ENCODE data around the gene PKP3. TPM values are rescaled to one million over a fixed set of nuclear protein-coding genes. Genes with fewer than 3 reads are reported as not detected.
"Not testable (repeated sequence)": the region's sequence is repeated elsewhere in the genome, so short reads cannot be mapped to it uniquely, and the experiment has no call there.

PKP3 gene
- polyA plus RNA-seq, 1 donor (not counting 4 experiments of a cell fraction or from before 2014, with no cell fraction given), result 125 TPM

DNA sequence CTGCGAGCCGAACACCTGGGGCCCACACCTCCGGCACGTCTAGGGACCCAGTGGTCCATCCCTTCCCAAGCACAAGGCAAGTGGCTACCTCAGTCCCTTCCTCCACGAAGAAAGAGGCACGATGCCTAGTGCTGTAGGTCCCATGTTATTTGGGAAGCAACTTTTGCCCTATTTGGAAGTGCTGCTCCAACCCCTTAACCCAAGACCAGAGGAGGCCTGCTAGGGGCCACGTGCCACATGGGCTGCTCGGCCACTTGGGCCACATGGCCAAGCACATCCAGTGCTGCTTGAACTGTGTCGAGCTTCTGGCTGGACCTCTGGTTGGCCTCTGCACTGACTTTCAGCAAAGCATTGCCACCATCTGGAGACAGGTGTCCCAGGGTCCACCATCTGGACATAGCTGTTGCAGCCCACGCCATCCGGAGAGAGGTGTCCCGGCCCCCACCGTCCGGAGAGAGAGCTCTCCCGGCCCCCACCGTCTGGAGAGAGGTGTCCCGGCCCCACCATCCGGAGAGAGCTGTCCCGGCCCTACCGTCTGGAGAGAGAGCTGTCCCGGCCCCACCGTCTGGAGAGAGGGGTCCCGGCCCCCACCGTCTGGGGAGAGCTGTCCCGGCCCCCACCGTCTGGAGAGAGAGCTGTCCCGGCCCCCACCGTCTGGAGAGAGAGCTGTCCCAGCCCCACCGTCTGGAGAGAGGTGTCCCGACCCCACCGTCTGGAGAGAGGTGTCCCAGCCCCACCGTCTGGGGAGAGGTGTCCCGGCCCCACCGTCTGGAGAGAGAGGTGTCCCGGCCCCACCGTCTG, 31.2 kb upstream of the PKP3 start:
- dilution Hi-C loops (cut with MboI; ENCODE audit: extremely low pct_ligation_motif_present, low sequenced_read_pairs), result no loop called here
- no peak overlapping the region for H3K9ac ChIP-seq (ENCODE audit: control insufficient read depth, extremely low read depth, insufficient read depth, low read length)
- DNase-seq (ENCODE audit: low read depth, low spot score) (no peak), FAIRE-seq (no peak)
- no peaks in the 10 kb centered on the region for H3K36me3 ChIP-seq (ENCODE audit: control insufficient read depth in 2 of 2, extremely low read depth in 1 of 2, insufficient read depth in 2 of 2, low read length in 2 of 2)
- peaks cover 20% of the 10 kb centered on the region for H3K27me3 ChIP-seq (ENCODE audit: control insufficient read depth, extremely low read depth, insufficient read depth, low read length)
- H3K4me2 ChIP-seq (ENCODE audit: control insufficient read depth, extremely low read depth, insufficient read depth, low read depth, low read length), result no peak overlapping the region
- no peaks in the 10 kb centered on the region for H3K79me2 ChIP-seq (ENCODE audit: control insufficient read depth, insufficient read depth, low read length)
- no peak overlapping the region for H3K4me3 ChIP-seq (ENCODE audit: control insufficient read depth in 2 of 3, extremely low read depth in 1 of 3, insufficient read depth in 2 of 3, low read depth in 1 of 3, low read length in 3 of 3)
- H4K20me1 ChIP-seq (ENCODE audit: control insufficient read depth, extremely low read depth, insufficient read depth, low read length), result no peaks in the 10 kb centered on the region
- no peaks in the 10 kb centered on the region for H3K9me1 ChIP-seq (ENCODE audit: control insufficient read depth, extremely low read depth, insufficient read depth, low read length)
- no peak overlapping the region for H3K27ac ChIP-seq (ENCODE audit: control insufficient read depth, insufficient read depth, low read length)
- TF ChIP-seq EZH2 (IDR thresholded peaks at IDR 0.05; ENCODE audit: low read length), result no peak
- TF ChIP-seq, protein P1, sequence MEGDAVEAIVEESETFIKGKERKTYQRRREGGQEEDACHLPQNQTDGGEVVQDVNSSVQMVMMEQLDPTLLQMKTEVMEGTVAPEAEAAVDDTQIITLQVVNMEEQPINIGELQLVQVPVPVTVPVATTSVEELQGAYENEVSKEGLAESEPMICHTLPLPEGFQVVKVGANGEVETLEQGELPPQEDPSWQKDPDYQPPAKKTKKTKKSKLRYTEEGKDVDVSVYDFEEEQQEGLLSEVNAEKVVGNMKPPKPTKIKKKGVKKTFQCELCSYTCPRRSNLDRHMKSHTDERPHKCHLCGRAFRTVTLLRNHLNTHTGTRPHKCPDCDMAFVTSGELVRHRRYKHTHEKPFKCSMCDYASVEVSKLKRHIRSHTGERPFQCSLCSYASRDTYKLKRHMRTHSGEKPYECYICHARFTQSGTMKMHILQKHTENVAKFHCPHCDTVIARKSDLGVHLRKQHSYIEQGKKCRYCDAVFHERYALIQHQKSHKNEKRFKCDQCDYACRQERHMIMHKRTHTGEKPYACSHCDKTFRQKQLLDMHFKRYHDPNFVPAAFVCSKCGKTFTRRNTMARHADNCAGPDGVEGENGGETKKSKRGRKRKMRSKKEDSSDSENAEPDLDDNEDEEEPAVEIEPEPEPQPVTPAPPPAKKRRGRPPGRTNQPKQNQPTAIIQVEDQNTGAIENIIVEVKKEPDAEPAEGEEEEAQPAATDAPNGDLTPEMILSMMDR (optimal IDR thresholded peaks at IDR 0.05 in 1 of 3, IDR thresholded peaks at IDR 0.05 in 1 of 3, conservative IDR thresholded peaks at IDR 0.05 in 1 of 3; ENCODE audit: extremely low read depth in 1 of 3, insufficient read depth in 2 of 3, low read length in 3 of 3), result no peak
- peaks cover 19% of the 10 kb centered on the region for H3K4me1 ChIP-seq (ENCODE audit: control insufficient read depth, extremely low read depth, insufficient read depth, low read length)
- H2AFZ ChIP-seq (ENCODE audit: control insufficient read depth, low read length), result no peak overlapping the region
- H3K9me3 ChIP-seq (ENCODE audit: control insufficient read depth, low read depth, low read length), result peaks cover 4% of the 10 kb centered on the region

DNA sequence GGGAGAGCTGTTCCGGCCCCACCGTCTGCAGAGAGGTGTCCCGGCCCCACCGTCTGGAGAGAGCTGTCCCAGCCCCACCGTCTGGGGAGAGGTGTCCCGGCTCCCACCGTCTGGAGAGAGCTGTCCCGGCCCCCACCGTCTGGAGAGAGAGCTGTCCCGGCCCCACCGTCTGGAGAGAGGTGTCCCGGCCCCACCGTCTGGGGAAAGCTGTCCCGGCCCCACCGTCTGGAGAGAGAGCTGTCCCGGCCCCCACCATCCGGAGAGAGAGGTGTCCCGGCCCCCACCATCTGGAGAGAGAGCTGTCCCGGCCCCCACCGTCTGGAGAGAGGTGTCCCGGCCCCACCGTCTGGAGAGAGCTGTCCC, 30.6 kb upstream of the PKP3 start:
- H3K9ac ChIP-seq (ENCODE audit: control insufficient read depth, extremely low read depth, insufficient read depth, low read length); H3K4me3 ChIP-seq (ENCODE audit: control insufficient read depth in 2 of 3, extremely low read depth in 1 of 3, insufficient read depth in 2 of 3, low read depth in 1 of 3, low read length in 3 of 3); H3K79me2 ChIP-seq (ENCODE audit: control insufficient read depth, insufficient read depth, low read length); H3K27ac ChIP-seq (ENCODE audit: control insufficient read depth, insufficient read depth, low read length); H4K20me1 ChIP-seq (ENCODE audit: control insufficient read depth, extremely low read depth, insufficient read depth, low read length); H3K4me2 ChIP-seq (ENCODE audit: control insufficient read depth, extremely low read depth, insufficient read depth, low read depth, low read length); H2AFZ ChIP-seq (ENCODE audit: control insufficient read depth, low read length); DNase-seq (ENCODE audit: low read depth, low spot score); H3K9me1 ChIP-seq (ENCODE audit: control insufficient read depth, extremely low read depth, insufficient read depth, low read length); H3K36me3 ChIP-seq (ENCODE audit: control insufficient read depth in 2 of 2, extremely low read depth in 1 of 2, insufficient read depth in 2 of 2, low read length in 2 of 2); FAIRE-seq; dilution Hi-C loops (cut with MboI; ENCODE audit: extremely low pct_ligation_motif_present, low sequenced_read_pairs); H3K9me3 ChIP-seq (ENCODE audit: control insufficient read depth, low read depth, low read length): not testable (repeated sequence)
- peaks cover 26% of the 10 kb centered on the region for H3K27me3 ChIP-seq (ENCODE audit: control insufficient read depth, extremely low read depth, insufficient read depth, low read length)
- peaks cover 19% of the 10 kb centered on the region for H3K4me1 ChIP-seq (ENCODE audit: control insufficient read depth, extremely low read depth, insufficient read depth, low read length)
